Body of pancreas (tissue), 4 donors: ENCODE data around the gene CDC45.

Experiments used
- CTCF ChIP-seq, 7 experiments: fragments of 450-650 bp in 4 of 7; fragments of 200-600 bp in 3 of 7; sonication (generic) in 3 of 7; IDR thresholded peaks; one replicate each; pipeline ENCODE4 v1.5.1; 2016 to 2019; ENCODE audit warnings: antibody characterized with exemption in 7 of 7
- POLR2A ChIP-seq, 3 donors: fragments of 450-650 bp; IDR thresholded peaks; one replicate each; pipeline ENCODE4 v1.6.1; 2016; ENCODE audit warnings: antibody characterized with exemption in 3 of 3, mild to moderate bottlenecking in 2 of 3

DNA sequence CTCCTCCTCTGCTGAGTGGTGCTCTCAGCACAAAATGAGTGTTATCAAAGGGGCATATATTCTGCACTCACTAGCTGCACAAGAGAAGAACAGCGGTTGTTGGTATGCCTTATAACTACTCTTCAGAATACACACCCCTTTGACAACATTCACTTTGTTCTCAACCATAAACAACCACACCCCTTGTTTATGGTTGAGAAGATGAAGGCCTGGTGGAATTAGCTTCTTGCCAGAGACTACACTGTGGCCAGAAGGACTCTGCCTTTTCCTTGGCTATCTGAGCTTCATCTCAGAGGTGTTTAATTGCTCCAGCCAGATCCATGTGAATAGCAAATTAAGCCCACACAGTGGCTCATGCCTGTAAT is 89.5 kb downstream of the CDC45 start:
- TF ChIP-seq CTCF (IDR thresholded peaks at IDR 0.05) = no peak
- no peak for TF ChIP-seq POLR2A (IDR thresholded peaks at IDR 0.05)
